ENCODE measurements around the gene EFS.

Gene EFS

GRCh38 chr14:23366426-23366921 lies 1.5 kb upstream of the EFS start (continued):
- no peak for TF ChIP-seq PATZ1 (tag by site-specific recombination; IDR thresholded peaks at IDR 0.05)
- no peak for TF ChIP-seq ZSCAN30 (tag by site-specific recombination; IDR thresholded peaks at IDR 0.05)
- TF ChIP-seq ZNF660 (tag by site-specific recombination; IDR thresholded peaks at IDR 0.05) = no peak
- TF ChIP-seq ZIC2 (tag by site-specific recombination; IDR thresholded peaks at IDR 0.05) = no peak
- no peak for TF ChIP-seq ZNF274 (IDR thresholded peaks at IDR 0.05; ENCODE audit: low read length)
- TF ChIP-seq ZNF274 (tag by site-specific recombination; IDR thresholded peaks at IDR 0.05; ENCODE audit: borderline replicate concordance) = no peak
- no peak for TF ChIP-seq KLF8 (tag by site-specific recombination; IDR thresholded peaks at IDR 0.05)
- no peak for TF ChIP-seq ZNF792 (tag by site-specific recombination; IDR thresholded peaks at IDR 0.05)
- TF ChIP-seq ZNF488 (tag by site-specific recombination; IDR thresholded peaks at IDR 0.05) = no peak
- no peak for TF ChIP-seq FEZF1 (tag by site-specific recombination; IDR thresholded peaks at IDR 0.05)

GRCh38 chr14:23365732-23366425 lies 907 bp upstream of the EFS start:
- ChIA-PET CTCF (interaction anchor here (0.9 kb wide), 1 partner anchor 14 kb away, joined by 4 read pairs; no protein-coding TSS in a partner anchor), POLR2A (no interaction called here)
- Histone ChIP-seq H3K4me3 (ENCODE audit: low read depth, low read length) (no peak overlapping the region), H3K36me3 (ENCODE audit: control insufficient read depth in 2 of 2, insufficient read depth in 1 of 2, low read length in 2 of 2) (no peaks in the 10 kb centered on the region), H3K4me1 (ENCODE audit: control insufficient read depth, insufficient read depth, low read length) (no peaks in the 10 kb centered on the region), H3K9me3 (ENCODE audit: control insufficient read depth, insufficient read depth, low read depth, low read length) (no peaks in the 10 kb centered on the region), H3K27ac (ENCODE audit: extremely low read depth, low read depth, low read length) (no peak overlapping the region)
- no peak for TF ChIP-seq ZNF211 (tag by site-specific recombination; IDR thresholded peaks at IDR 0.05; ENCODE audit: low read depth)
- TF ChIP-seq ZSCAN18 (tag by site-specific recombination; IDR thresholded peaks at IDR 0.05) = no peak
- no peak for TF ChIP-seq ZNF350 (tag by site-specific recombination; IDR thresholded peaks at IDR 0.05)
- no peak for TF ChIP-seq ZBTB7A (tag by site-specific recombination; IDR thresholded peaks at IDR 0.05; ENCODE audit: low read depth)
- no peak for TF ChIP-seq ZNF23 (tag by site-specific recombination; IDR thresholded peaks at IDR 0.05; ENCODE audit: borderline replicate concordance)
- no peak for TF ChIP-seq OVOL3 (tag by site-specific recombination; IDR thresholded peaks at IDR 0.05)
- no peak for TF ChIP-seq KLF7 (tag by site-specific recombination; IDR thresholded peaks at IDR 0.05; ENCODE audit: borderline replicate concordance)
- no peak for TF ChIP-seq REST (tag by site-specific recombination; IDR thresholded peaks at IDR 0.05)
- no peak for TF ChIP-seq ZSCAN16 (tag by site-specific recombination; IDR thresholded peaks at IDR 0.05)
- TF ChIP-seq HOXC10 (CRISPR knock-in tag; IDR thresholded peaks at IDR 0.05) = no peak
- TF ChIP-seq ZNF416 (tag by site-specific recombination; IDR thresholded peaks at IDR 0.05) = no peak
- TF ChIP-seq ZNF701 (tag by site-specific recombination; IDR thresholded peaks at IDR 0.05) = no peak
